Measurements from ENCODE around the gene EYA2. TPM values are rescaled to one million over a fixed set of nuclear protein-coding genes. Genes with fewer than 3 reads are reported as not detected.

The EYA2 gene
- total RNA-seq, 2 experiments from 2014 or later = not detected

- Mint-ChIP-seq H3K36me3 (ENCODE audit: low read depth) (peaks cover 10% of the 10 kb centered on the region), H3K4me3 (peak overlapping the region; percentile 73), H3K27ac (peak overlapping the region; percentile 94), H3K4me1 (ENCODE audit: low read depth) (peaks cover 70% of the 10 kb centered on the region), H3K27me3 (ENCODE audit: low read depth) (peaks cover 10% of the 10 kb centered on the region), H3K9me3 (ENCODE audit: insufficient read depth) (no peaks in the 10 kb centered on the region)
- ATAC-seq (peak; percentile 92), DNase-seq (peak; percentile 88)
- CTCF ChIA-PET = no interaction called here
- POLR2A ChIA-PET = no interaction called here
These were observed 99.7 kb downstream of the EYA2 start for GRCh38 chr20:46994341-46994740.

GRCh38 chr20:46995561-46996142 is 101.0 kb downstream of the EYA2 start:
- Mint-ChIP-seq H3K9me3 (ENCODE audit: insufficient read depth) (no peaks in the 10 kb centered on the region), H3K27ac (peak overlapping the region; percentile 43), H3K4me1 (ENCODE audit: low read depth) (peaks cover 57% of the 10 kb centered on the region), H3K36me3 (ENCODE audit: low read depth) (peaks cover 7% of the 10 kb centered on the region), H3K4me3 (no peak overlapping the region), H3K27me3 (ENCODE audit: low read depth) (peaks cover 10% of the 10 kb centered on the region)
- CTCF ChIA-PET = no interaction called here
- no peak for ATAC-seq
- POLR2A ChIA-PET = no interaction called here
- DNase-seq = no peak

GRCh38 chr20:46997187-46997586 is 102.5 kb downstream of the EYA2 start:
- Mint-ChIP-seq H3K4me1 (ENCODE audit: low read depth) (peaks cover 43% of the 10 kb centered on the region), H3K9me3 (ENCODE audit: insufficient read depth) (no peaks in the 10 kb centered on the region), H3K27ac (no peak overlapping the region), H3K4me3 (no peak overlapping the region), H3K36me3 (ENCODE audit: low read depth) (peaks cover 4% of the 10 kb centered on the region), H3K27me3 (ENCODE audit: low read depth) (peaks cover 13% of the 10 kb centered on the region)
- DNase-seq = no peak
- ChIA-PET CTCF (no interaction called here), POLR2A (interaction anchor here (0.5 kb wide), 1 partner anchor 9 kb away, joined by 3 read pairs; no protein-coding TSS in a partner anchor)
- ATAC-seq = no peak

GRCh38 chr20:46998477-46999240 is 104.0 kb downstream of the EYA2 start:
- Mint-ChIP-seq H3K36me3 (ENCODE audit: low read depth) (peaks cover 3% of the 10 kb centered on the region), H3K9me3 (ENCODE audit: insufficient read depth) (no peaks in the 10 kb centered on the region), H3K4me1 (ENCODE audit: low read depth) (peaks cover 39% of the 10 kb centered on the region), H3K27ac (no peak overlapping the region), H3K27me3 (ENCODE audit: low read depth) (peaks cover 17% of the 10 kb centered on the region), H3K4me3 (no peak overlapping the region)
- ATAC-seq = no peak
- CTCF ChIA-PET = no interaction called here
- DNase-seq = no peak
- POLR2A ChIA-PET = no interaction called here

- H3K4me1 Mint-ChIP-seq (ENCODE audit: low read depth) = peaks cover 29% of the 10 kb centered on the region
- no peak overlapping the region for H3K27ac Mint-ChIP-seq
- no peaks in the 10 kb centered on the region for H3K9me3 Mint-ChIP-seq (ENCODE audit: insufficient read depth)
- no peak overlapping the region for H3K4me3 Mint-ChIP-seq
- POLR2A ChIA-PET = no interaction called here
- peaks cover 26% of the 10 kb centered on the region for H3K27me3 Mint-ChIP-seq (ENCODE audit: low read depth)
- DNase-seq (no peak), ATAC-seq (no peak)
- CTCF ChIA-PET = no interaction called here
- H3K36me3 Mint-ChIP-seq (ENCODE audit: low read depth) = no peaks in the 10 kb centered on the region
These were observed 105.3 kb downstream of the EYA2 start for GRCh38 chr20:46999801-47000465.

- CTCF ChIA-PET = no interaction called here
- no peak overlapping the region for H3K4me3 Mint-ChIP-seq
- POLR2A ChIA-PET = no interaction called here
- peaks cover 29% of the 10 kb centered on the region for H3K27me3 Mint-ChIP-seq (ENCODE audit: low read depth)
- H3K36me3 Mint-ChIP-seq (ENCODE audit: low read depth) = no peaks in the 10 kb centered on the region
- no peak for ATAC-seq
- no peak for DNase-seq
- H3K9me3 Mint-ChIP-seq (ENCODE audit: insufficient read depth) = no peaks in the 10 kb centered on the region
- H3K27ac Mint-ChIP-seq = no peak overlapping the region
- peaks cover 14% of the 10 kb centered on the region for H3K4me1 Mint-ChIP-seq (ENCODE audit: low read depth)
These were observed 108.6 kb downstream of the EYA2 start for GRCh38 chr20:47003223-47003622.

- H3K36me3 Mint-ChIP-seq (ENCODE audit: low read depth) = no peaks in the 10 kb centered on the region
- H3K9me3 Mint-ChIP-seq (ENCODE audit: insufficient read depth) = no peaks in the 10 kb centered on the region
- DNase-seq (no peak), ATAC-seq (no peak)
- H3K27ac Mint-ChIP-seq = no peak overlapping the region
- no peak overlapping the region for H3K4me3 Mint-ChIP-seq
- peaks cover 8% of the 10 kb centered on the region for H3K4me1 Mint-ChIP-seq (ENCODE audit: low read depth)
- CTCF ChIA-PET = no interaction called here
- H3K27me3 Mint-ChIP-seq (ENCODE audit: low read depth) = peaks cover 34% of the 10 kb centered on the region
- POLR2A ChIA-PET = no interaction called here
These were observed 109.5 kb downstream of the EYA2 start for GRCh38 chr20:47004179-47004578.

- no peak for DNase-seq
- ChIA-PET POLR2A (no interaction called here), CTCF (no interaction called here)
- no peaks in the 10 kb centered on the region for H3K9me3 Mint-ChIP-seq (ENCODE audit: insufficient read depth)
- no peak overlapping the region for H3K27ac Mint-ChIP-seq
- H3K4me3 Mint-ChIP-seq = no peak overlapping the region
- H3K36me3 Mint-ChIP-seq (ENCODE audit: low read depth) = no peaks in the 10 kb centered on the region
- peaks cover 33% of the 10 kb centered on the region for H3K27me3 Mint-ChIP-seq (ENCODE audit: low read depth)
- no peak for ATAC-seq
- H3K4me1 Mint-ChIP-seq (ENCODE audit: low read depth) = peaks cover 11% of the 10 kb centered on the region
These were observed 113.4 kb downstream of the EYA2 start for GRCh38 chr20:47007826-47008655.

GRCh38 chr20:47008842-47009518 is 114.3 kb downstream of the EYA2 start:
- Mint-ChIP-seq H3K36me3 (ENCODE audit: low read depth) (no peaks in the 10 kb centered on the region), H3K4me1 (ENCODE audit: low read depth) (peaks cover 5% of the 10 kb centered on the region), H3K27ac (no peak overlapping the region), H3K9me3 (ENCODE audit: insufficient read depth) (no peaks in the 10 kb centered on the region), H3K4me3 (no peak overlapping the region), H3K27me3 (ENCODE audit: low read depth) (peaks cover 32% of the 10 kb centered on the region)
- CTCF ChIA-PET = no interaction called here
- POLR2A ChIA-PET = no interaction called here
- ATAC-seq (no peak), DNase-seq (no peak)

- peaks cover 31% of the 10 kb centered on the region for H3K27me3 Mint-ChIP-seq (ENCODE audit: low read depth)
- DNase-seq = no peak
- no peak for ATAC-seq
- POLR2A ChIA-PET = no interaction called here
- H3K4me3 Mint-ChIP-seq = no peak overlapping the region
- CTCF ChIA-PET = no interaction called here
- no peaks in the 10 kb centered on the region for H3K9me3 Mint-ChIP-seq (ENCODE audit: insufficient read depth)
- H3K4me1 Mint-ChIP-seq (ENCODE audit: low read depth) = peaks cover 5% of the 10 kb centered on the region
- H3K27ac Mint-ChIP-seq = no peak overlapping the region
- H3K36me3 Mint-ChIP-seq (ENCODE audit: low read depth) = no peaks in the 10 kb centered on the region
These were observed 115.1 kb downstream of the EYA2 start for GRCh38 chr20:47009784-47010183.

GRCh38 chr20:47011984-47012383 is 117.3 kb downstream of the EYA2 start:
- Mint-ChIP-seq H3K4me1 (ENCODE audit: low read depth) (peaks cover 5% of the 10 kb centered on the region), H3K36me3 (ENCODE audit: low read depth) (no peaks in the 10 kb centered on the region), H3K27ac (no peak overlapping the region), H3K4me3 (no peak overlapping the region), H3K27me3 (ENCODE audit: low read depth) (peaks cover 35% of the 10 kb centered on the region), H3K9me3 (ENCODE audit: insufficient read depth) (no peaks in the 10 kb centered on the region)
- DNase-seq (no peak), ATAC-seq (no peak)
- ChIA-PET POLR2A (no interaction called here), CTCF (no interaction called here)

Data from activated CD8-positive, alpha-beta T cell treated with anti-CD3 and anti-CD28 coated beads, Interleukin-2, amount 10 ng/mL, durations not matched to agents 7 days and 5 days (primary cell).